ENCODE data around the gene GASK1A. TPM values are rescaled to one million over a fixed set of nuclear protein-coding genes. Genes with fewer than 3 reads are reported as not detected.

The GASK1A gene
- total and polyA plus RNA-seq, 2 donors (not counting 3 experiments of a cell fraction or from before 2014, with no cell fraction given) = 0.04 TPM; not detected in 1

- H3K79me2 ChIP-seq (ENCODE audit: control insufficient read depth, insufficient read depth, low read length) = no peaks in the 10 kb centered on the region
- POLR2A ChIA-PET = no interaction called here
- no peak for FAIRE-seq
- H3K4me3 ChIP-seq (replicated peaks in 1 of 3; ENCODE audit: insufficient read depth in 1 of 3, low read depth in 1 of 3, low read length in 3 of 3) = no peak overlapping the region
- H3K9me1 ChIP-seq (replicated peaks; ENCODE audit: control insufficient read depth, extremely low read depth, insufficient read depth, low read length) = no peaks in the 10 kb centered on the region
- no peak for DNase-seq (ENCODE audit: low read depth, low spot score)
- dilution Hi-C loops (cut with MboI; ENCODE audit: extremely low pct_ligation_motif_present, low sequenced_read_pairs) (no loop called here), intact Hi-C loops (cut with micrococcal nuclease) (no loop called here)
- no peaks in the 10 kb centered on the region for H4K20me1 ChIP-seq (replicated peaks; ENCODE audit: control insufficient read depth, extremely low read depth, insufficient read depth, low read length)
- H3K4me2 ChIP-seq (ENCODE audit: insufficient read depth, low read length) = no peak overlapping the region
- CTCF ChIA-PET = interaction anchor here (0.5 to 1.1 kb wide), 2 partner anchors 53 to 127 kb away, joined by 3 read pairs; no protein-coding TSS in a partner anchor
- H3K27me3 ChIP-seq (ENCODE audit: control insufficient read depth in 2 of 2, insufficient read depth in 2 of 2, low read length in 2 of 2) = peaks cover 2 to 3% of the 10 kb centered on the region in 2 experiments
- H3K4me1 ChIP-seq (ENCODE audit: control insufficient read depth, extremely low read depth, insufficient read depth, low read length) = no peaks in the 10 kb centered on the region
- H2AFZ ChIP-seq (ENCODE audit: low read depth, low read length) = no peak overlapping the region
- H3K36me3 ChIP-seq (ENCODE audit: control insufficient read depth in 2 of 2, extremely low read depth in 1 of 2, insufficient read depth in 2 of 2, low read length in 2 of 2) = no peaks in the 10 kb centered on the region
- TF ChIP-seq MAX (IDR thresholded peaks at IDR 0.05; ENCODE audit: insufficient read depth, insufficient read length) = no peak
- TF ChIP-seq GATA2 (IDR thresholded peaks at IDR 0.05; ENCODE audit: insufficient read depth, insufficient read length, low read depth, low read length) = no peak
- TF ChIP-seq POLR2A (IDR thresholded peaks at IDR 0.05; ENCODE audit: low read depth, low read length) = no peak
- TF ChIP-seq EZH2 (IDR thresholded peaks at IDR 0.05; ENCODE audit: borderline replicate concordance, low read depth, low read length, severe bottlenecking) = no peak
- no peak for TF ChIP-seq MYC (IDR thresholded peaks at IDR 0.05; ENCODE audit: low read depth, low read length)
- TF ChIP-seq CTCF (IDR thresholded peaks at IDR 0.05; ENCODE audit: extremely low read depth in 1 of 2, insufficient read depth in 1 of 2, low read depth in 1 of 2, low read length in 2 of 2) = no peak
- TF ChIP-seq POLR2AphosphoS5 (IDR thresholded peaks at IDR 0.05; ENCODE audit: insufficient read depth, low read depth, low read length) = no peak
- TF ChIP-seq JUN (IDR thresholded peaks at IDR 0.05; ENCODE audit: borderline replicate concordance, insufficient read depth, insufficient read length, low read depth) = no peak
- TF ChIP-seq FOS (IDR thresholded peaks at IDR 0.05; ENCODE audit: borderline replicate concordance, insufficient read depth, low read length) = no peak
- no peak overlapping the region for H3K27ac ChIP-seq (ENCODE audit: insufficient read depth, low read depth, low read length)
- BruUV-seq (replicated peaks) = no TSS peak
- H3K9ac ChIP-seq (replicated peaks; ENCODE audit: extremely low read depth, insufficient read depth, low read length) = no peak overlapping the region
- H3K9me3 ChIP-seq (replicated peaks; ENCODE audit: control insufficient read depth, insufficient read depth, low read length) = no peaks in the 10 kb centered on the region
Observed at GRCh38 chr3:43001094-43001553, 22.0 kb downstream of the GASK1A start.

Data from endothelial cell of umbilical vein (primary cell).